Measurements from ENCODE around the gene TPK1. TPM values are rescaled to one million over a fixed set of nuclear protein-coding genes. Genes with fewer than 3 reads are reported as not detected.

TPK1 gene
- total RNA-seq, 6 donors from 2014 or later: 4.2 to 12.3 (median 9.1) TPM

GRCh38 chr7:144452064-144452463 lies 383.8 kb downstream of the TPK1 start:
- Histone ChIP-seq H3K4me3 (no peak overlapping the region), H3K36me3 (no peaks in the 10 kb centered on the region), H3K27ac (no peak overlapping the region), H3K27me3 (no peaks in the 10 kb centered on the region), H3K9me3 (no peaks in the 10 kb centered on the region), H3K4me1 (no peaks in the 10 kb centered on the region)
- WGBS, 2 donors: 84 to 89% methylated on average over 5 of the region's 5 CpGs
- DNase-seq (no peak), ATAC-seq (ENCODE audit: low FRiP score in 2 of 2) (no peak)
- TF ChIP-seq EP300 (IDR thresholded peaks at IDR 0.05) (no peak), POLR2A (IDR thresholded peaks at IDR 0.05) (no peak), POLR2AphosphoS5 (IDR thresholded peaks at IDR 0.05) (no peak), CTCF (IDR thresholded peaks at IDR 0.05) (no peak)

DNA sequence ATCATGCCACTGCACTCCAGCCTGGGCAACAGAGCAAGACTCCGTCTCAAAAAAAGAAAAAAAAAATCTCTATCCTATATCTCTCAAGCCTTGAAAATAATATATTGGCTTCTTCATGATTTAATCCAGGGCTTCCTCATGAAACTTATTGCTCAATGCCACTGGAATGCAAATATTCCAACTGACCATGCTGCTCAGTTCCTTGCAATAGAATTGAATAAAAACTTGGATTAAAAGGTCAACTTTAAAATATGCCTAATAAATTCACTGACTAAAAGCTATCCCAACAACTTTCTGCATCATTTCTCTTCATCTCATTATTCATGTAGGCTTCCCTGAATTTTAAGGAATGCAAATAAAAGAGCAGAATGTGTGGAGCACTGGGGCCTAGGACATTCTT lies 390.3 kb downstream of the TPK1 start:
- WGBS, 2 donors: 75 to 81% methylated on average over 1 of the region's 1 CpG
- Histone ChIP-seq H3K9me3 (no peaks in the 10 kb centered on the region), H3K4me1 (no peaks in the 10 kb centered on the region), H3K36me3 (no peaks in the 10 kb centered on the region), H3K27ac (no peak overlapping the region), H3K4me3 (no peak overlapping the region), H3K27me3 (no peaks in the 10 kb centered on the region)
- no peak for ATAC-seq (ENCODE audit: low FRiP score in 2 of 2)
- TF ChIP-seq EP300 (IDR thresholded peaks at IDR 0.05) (no peak), CTCF (IDR thresholded peaks at IDR 0.05) (no peak), POLR2A (IDR thresholded peaks at IDR 0.05) (no peak), POLR2AphosphoS5 (IDR thresholded peaks at IDR 0.05) (no peak)
- DNase-seq: no peak

GRCh38 chr7:144439717-144440205 lies 396.1 kb downstream of the TPK1 start:
- DNase-seq (no peak), ATAC-seq (ENCODE audit: low FRiP score in 2 of 2) (no peak)
- no peak overlapping the region for H3K27ac ChIP-seq
- no peak for TF ChIP-seq POLR2A (IDR thresholded peaks at IDR 0.05)
- TF ChIP-seq POLR2AphosphoS5 (IDR thresholded peaks at IDR 0.05): no peak
- no peak for TF ChIP-seq EP300 (IDR thresholded peaks at IDR 0.05)
- TF ChIP-seq CTCF (IDR thresholded peaks at IDR 0.05): no peak
- no peaks in the 10 kb centered on the region for H3K36me3 ChIP-seq
- H3K9me3 ChIP-seq: no peaks in the 10 kb centered on the region
- 41 to 52% methylated on average over 5 of the region's 5 CpGs for WGBS, 2 donors
- H3K4me3 ChIP-seq: no peak overlapping the region
- no peaks in the 10 kb centered on the region for H3K27me3 ChIP-seq
- H3K4me1 ChIP-seq: no peaks in the 10 kb centered on the region

DNA sequence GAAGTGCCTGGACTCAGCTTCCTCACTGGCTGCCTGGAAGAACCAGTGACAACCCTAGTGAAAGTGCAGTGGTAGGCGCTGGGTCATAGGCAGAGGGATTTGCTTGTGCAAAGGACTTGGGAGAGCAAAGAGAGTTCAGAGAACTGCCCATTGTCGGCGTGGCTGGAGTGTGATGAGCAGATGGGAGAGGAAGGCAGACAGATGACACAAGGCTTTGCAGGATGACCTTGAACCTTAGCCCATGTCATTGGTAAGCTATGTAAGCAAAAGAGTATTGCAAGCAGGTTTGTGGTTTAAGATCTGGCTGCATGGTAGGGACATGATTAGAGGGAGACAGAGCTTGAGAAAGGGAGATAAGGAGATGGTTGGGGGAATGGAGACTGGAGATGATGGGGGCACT lies 397.1 kb downstream of the TPK1 start:
- Histone ChIP-seq H3K36me3 (no peaks in the 10 kb centered on the region), H3K27ac (no peak overlapping the region), H3K27me3 (no peaks in the 10 kb centered on the region), H3K9me3 (no peaks in the 10 kb centered on the region), H3K4me3 (no peak overlapping the region), H3K4me1 (no peaks in the 10 kb centered on the region)
- TF ChIP-seq EP300 (IDR thresholded peaks at IDR 0.05) (no peak), POLR2A (IDR thresholded peaks at IDR 0.05) (no peak), CTCF (IDR thresholded peaks at IDR 0.05) (no peak), POLR2AphosphoS5 (IDR thresholded peaks at IDR 0.05) (no peak)
- ATAC-seq (ENCODE audit: low FRiP score in 2 of 2) (no peak), DNase-seq (no peak)
- 89 to 93% methylated on average over 3 of the region's 3 CpGs for WGBS, 2 donors

All from upper lobe of left lung (tissue), 6 donors.